Smooth muscle cell (in vitro differentiated cells): ENCODE data around the gene SASH1. TPM values are rescaled to one million over a fixed set of nuclear protein-coding genes. Genes with fewer than 3 reads are reported as not detected.

Source experiments
- DNase-seq: peaks from one replicate; lab custom pipeline; 2025; ENCODE audit not compliant: unreplicated experiment; lab: John Stamatoyannopoulos, UW
- H2AFZ ChIP-seq: fragments of 200-600 bp; sonication (generic); 2 replicates; pipeline ENCODE4 v1.6.0; 2016; ENCODE audit warnings: antibody characterized with exemption, low read depth, mild to moderate bottlenecking
- H3F3A ChIP-seq: fragments of 200-600 bp; sonication (generic); 2 replicates; pipeline ENCODE4 v1.6.0; 2017; ENCODE audit warnings: antibody characterized with exemption, low read depth
- H3K27ac ChIP-seq: fragments of 200-600 bp; sonication (generic); 2 replicates; pipeline ENCODE4 v1.5.1; 2016; ENCODE audit warnings: low read depth, mild to moderate bottlenecking
- H3K27me3 ChIP-seq: fragments of 200-600 bp; sonication (generic); 2 replicates; pipeline ENCODE4 v1.6.1; 2016; ENCODE audit warnings: low read depth, mild to moderate bottlenecking
- H3K36me3 ChIP-seq: fragments of 200-600 bp; sonication (generic); 2 replicates; pipeline ENCODE4 v1.5.1; 2016; ENCODE audit warnings: low read depth
- H3K4me1 ChIP-seq: fragments of 200-600 bp; sonication (generic); 2 replicates; pipeline ENCODE4 v1.5.1; 2016; ENCODE audit warnings: low read depth
- H3K4me2 ChIP-seq: fragments of 200-600 bp; sonication (generic); 2 replicates; pipeline ENCODE4 v1.6.0; 2016; ENCODE audit warnings: mild to moderate bottlenecking
- H3K4me3 ChIP-seq: fragments of 200-600 bp; sonication (generic); 2 replicates; pipeline ENCODE4 v1.5.1; 2016; ENCODE audit warnings: mild to moderate bottlenecking
- H3K79me2 ChIP-seq: fragments of 200-600 bp; sonication (generic); 2 replicates; pipeline ENCODE4 v1.6.0; 2016; ENCODE audit warnings: low read depth, mild to moderate bottlenecking
- H3K9ac ChIP-seq: fragments of 200-600 bp; sonication (generic); 2 replicates; pipeline ENCODE4 v1.6.0; 2016; ENCODE audit warnings: low read depth
- H3K9me3 ChIP-seq: fragments of 200-600 bp; sonication (generic); replicated peaks from 2 replicates; pipeline ENCODE4 v1.5.1; 2016; ENCODE audit warnings: low read depth
- H4K20me1 ChIP-seq: fragments of 200-600 bp; sonication (generic); 2 replicates; pipeline ENCODE4 v1.6.0; 2016; ENCODE audit warnings: low read depth
- WGBS: methylation state at CpG from one replicate; pipeline ENCODE4 v1.1.7; 2016; ENCODE audit warnings: low lambda C conversion rate; 5-methylcytosine and 5-hydroxymethylcytosine counted together
- polyA plus RNA-seq: library from polyadenylated mRNA; unstranded; fragments of >200 nt; fragmentation: Nextera tagmentation; extraction: Ambion mirVana; gene quantifications from 2 replicates; pipeline ENCODE4 v1.2.1, GENCODE V29; 2016
- total RNA-seq: library from RNA; depleted of rRNA; stranded (reverse); fragments of >200 nt; gene quantifications from 2 replicates; pipeline ENCODE4 v1.2.3, GENCODE V29; 2014
- TF ChIP-seq, protein P1 (sequence below): fragments of 200-600 bp; sonication (generic); IDR thresholded peaks from 2 replicates; pipeline ENCODE4 v1.5.1; 2017; ENCODE audit warnings: borderline replicate concordance, mild to moderate bottlenecking, antibody characterized with exemption; ENCODE audit not compliant: insufficient read depth, poor library complexity, severe bottlenecking

SASH1 gene
- total and polyA plus RNA-seq, 2 experiments from 2014 or later: 12.7 to 16.2 TPM

DNA sequence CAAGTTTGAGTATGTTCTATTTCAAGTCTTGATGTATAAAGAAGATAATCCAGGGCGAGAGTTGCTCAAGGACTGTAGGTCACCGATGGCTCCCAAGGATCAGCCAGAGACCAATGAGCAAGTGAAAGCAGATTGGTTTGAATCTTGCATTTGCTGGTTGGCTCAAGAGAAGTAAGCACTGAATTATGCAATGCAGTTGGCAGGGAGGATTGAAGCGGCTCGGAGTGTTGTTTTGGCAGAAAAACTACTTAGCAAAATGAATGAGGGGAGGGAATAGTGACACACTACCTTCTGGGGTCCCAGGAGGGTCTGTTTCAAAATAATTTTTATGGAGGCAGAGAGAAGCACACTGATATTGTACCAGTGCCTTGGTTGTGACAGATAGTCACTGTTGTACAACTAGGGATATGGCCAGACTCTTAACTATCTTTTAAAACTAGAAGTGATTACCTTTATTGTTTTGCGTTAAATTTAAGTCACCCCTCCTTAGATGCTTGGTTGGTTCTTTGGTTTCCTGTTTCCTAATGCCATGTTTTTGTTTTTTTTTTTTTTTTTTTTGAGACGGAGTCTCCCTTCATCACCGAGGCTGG, 15.7 kb downstream of the SASH1 start:
- Histone ChIP-seq H3K27ac (no peak overlapping the region), H3K4me1 (no peaks in the 10 kb centered on the region), H3K9me3 (no peaks in the 10 kb centered on the region), H2AFZ (no peak overlapping the region), H3K79me2 (peaks cover 13% of the 10 kb centered on the region), H3K4me2 (no peak overlapping the region), H4K20me1 (peaks cover 10% of the 10 kb centered on the region), H3K27me3 (no peaks in the 10 kb centered on the region), H3F3A (no peaks in the 10 kb centered on the region), H3K4me3 (no peak overlapping the region), H3K9ac (no peak overlapping the region), H3K36me3 (no peaks in the 10 kb centered on the region)
- no peak for DNase-seq
- WGBS: 79% methylated on average over 7 of the region's 7 CpGs
- TF ChIP-seq, protein P1, sequence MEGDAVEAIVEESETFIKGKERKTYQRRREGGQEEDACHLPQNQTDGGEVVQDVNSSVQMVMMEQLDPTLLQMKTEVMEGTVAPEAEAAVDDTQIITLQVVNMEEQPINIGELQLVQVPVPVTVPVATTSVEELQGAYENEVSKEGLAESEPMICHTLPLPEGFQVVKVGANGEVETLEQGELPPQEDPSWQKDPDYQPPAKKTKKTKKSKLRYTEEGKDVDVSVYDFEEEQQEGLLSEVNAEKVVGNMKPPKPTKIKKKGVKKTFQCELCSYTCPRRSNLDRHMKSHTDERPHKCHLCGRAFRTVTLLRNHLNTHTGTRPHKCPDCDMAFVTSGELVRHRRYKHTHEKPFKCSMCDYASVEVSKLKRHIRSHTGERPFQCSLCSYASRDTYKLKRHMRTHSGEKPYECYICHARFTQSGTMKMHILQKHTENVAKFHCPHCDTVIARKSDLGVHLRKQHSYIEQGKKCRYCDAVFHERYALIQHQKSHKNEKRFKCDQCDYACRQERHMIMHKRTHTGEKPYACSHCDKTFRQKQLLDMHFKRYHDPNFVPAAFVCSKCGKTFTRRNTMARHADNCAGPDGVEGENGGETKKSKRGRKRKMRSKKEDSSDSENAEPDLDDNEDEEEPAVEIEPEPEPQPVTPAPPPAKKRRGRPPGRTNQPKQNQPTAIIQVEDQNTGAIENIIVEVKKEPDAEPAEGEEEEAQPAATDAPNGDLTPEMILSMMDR: no peak

DNA sequence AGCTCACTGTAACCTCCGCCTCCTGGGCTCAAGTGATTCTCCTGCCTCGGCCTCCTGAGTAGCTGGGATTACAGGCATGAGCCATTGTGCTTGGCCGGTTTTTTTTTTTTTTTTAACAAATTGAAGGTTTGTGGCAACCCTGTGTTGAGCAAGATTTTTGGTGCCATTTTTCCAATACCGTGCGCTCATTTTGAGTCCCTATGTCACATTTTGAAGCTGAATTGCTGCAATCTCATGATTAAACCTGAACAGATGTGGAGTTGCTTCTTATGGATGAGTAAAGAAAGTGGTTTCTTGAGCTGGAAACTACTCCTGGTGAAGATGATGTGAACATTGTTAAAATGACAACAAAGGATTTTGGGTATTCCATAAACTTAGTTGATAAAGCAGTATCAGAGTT, 16.6 kb downstream of the SASH1 start:
- H4K20me1 ChIP-seq: peaks cover 10% of the 10 kb centered on the region
- H3K4me3 ChIP-seq: no peak overlapping the region
- H3K4me1 ChIP-seq: no peaks in the 10 kb centered on the region
- H3F3A ChIP-seq: no peaks in the 10 kb centered on the region
- H3K27ac ChIP-seq: no peak overlapping the region
- no peaks in the 10 kb centered on the region for H3K27me3 ChIP-seq
- no peak overlapping the region for H3K4me2 ChIP-seq
- no peak overlapping the region for H2AFZ ChIP-seq
- H3K79me2 ChIP-seq: peaks cover 13% of the 10 kb centered on the region
- WGBS: 96% methylated on average over 5 of the region's 5 CpGs
- TF ChIP-seq, protein P1: no peak
- no peak for DNase-seq
- no peak overlapping the region for H3K9ac ChIP-seq
- H3K36me3 ChIP-seq: no peaks in the 10 kb centered on the region
- no peaks in the 10 kb centered on the region for H3K9me3 ChIP-seq

DNA sequence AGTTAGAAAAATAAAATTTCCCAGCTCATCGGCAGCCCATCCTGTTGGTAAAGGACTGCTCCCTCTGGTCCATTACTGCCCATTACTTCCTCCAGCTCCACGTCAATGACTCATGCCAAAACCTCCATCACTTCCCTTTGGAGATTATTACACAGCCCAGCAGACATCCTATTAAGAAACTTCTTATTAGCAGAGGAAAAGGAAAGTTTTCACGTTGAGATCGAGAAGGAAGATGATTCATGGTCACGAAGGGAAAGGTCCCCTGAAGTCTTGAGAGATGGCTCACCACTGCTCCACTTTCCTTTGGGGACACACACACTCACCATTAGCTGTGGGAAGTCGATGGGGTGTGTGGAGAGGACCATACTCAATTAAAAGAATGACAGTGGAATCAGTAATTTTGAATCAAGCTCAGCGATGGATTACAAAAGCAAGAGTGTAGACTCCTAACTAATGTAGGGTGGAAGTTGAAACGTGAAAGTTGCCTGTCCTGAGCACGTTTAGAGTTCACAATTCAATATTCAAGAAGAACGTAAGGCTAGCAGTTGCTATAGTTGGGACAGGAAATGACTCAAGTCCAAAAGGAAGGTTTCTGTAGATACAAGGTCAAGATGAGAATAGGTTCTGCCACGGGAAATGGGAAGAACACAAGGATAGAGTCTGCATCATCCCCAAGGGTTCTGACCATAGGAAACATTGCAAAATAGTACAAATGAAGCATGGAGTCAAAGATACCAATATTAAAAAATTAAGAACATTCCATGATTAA, 21.6 kb downstream of the SASH1 start:
- Histone ChIP-seq H3K36me3 (no peaks in the 10 kb centered on the region), H3K9ac (no peak overlapping the region), H3K27me3 (no peaks in the 10 kb centered on the region), H3F3A (no peaks in the 10 kb centered on the region), H3K4me3 (no peak overlapping the region), H3K79me2 (peaks cover 16% of the 10 kb centered on the region), H3K4me1 (no peaks in the 10 kb centered on the region), H3K9me3 (no peaks in the 10 kb centered on the region), H3K4me2 (peak overlapping the region; percentile 18), H4K20me1 (peaks cover 3% of the 10 kb centered on the region), H3K27ac (peak overlapping the region; percentile 77), H2AFZ (no peak overlapping the region)
- TF ChIP-seq, protein P1: no peak
- WGBS: 60% methylated on average over 11 of the region's 11 CpGs
- no peak for DNase-seq
